PFSK-1 (cell line): ENCODE results near the gene UBE2H.

Experiments
- POLR2AphosphoS5 ChIP-seq: IDR thresholded peaks from 2 replicates; pipeline ENCODE4 v1.6.1; 2012; ENCODE audit warnings: low read depth, mild to moderate bottlenecking, control low read depth, low read length, moderate library complexity
- SIN3A ChIP-seq: IDR thresholded peaks from 2 replicates; pipeline ENCODE4 v1.6.1; 2012; ENCODE audit warnings: mild to moderate bottlenecking, low read length, moderate library complexity, borderline replicate concordance; ENCODE audit not compliant: insufficient read depth
- TAF1 ChIP-seq: IDR thresholded peaks from 2 replicates; pipeline ENCODE4 v1.6.1; 2012; ENCODE audit warnings: low read length, control low read depth, borderline replicate concordance; ENCODE audit not compliant: insufficient read depth
- TF ChIP-seq, protein P1 (sequence below), 2 experiments: IDR thresholded peaks; 2 replicates each; pipeline versions ENCODE4 v1.6.1 to v1.8.0; 2011 to 2012; ENCODE audit warnings: low read depth in 2 of 2, low read length in 2 of 2, control low read depth in 1 of 2, inconsistent platforms in 1 of 2, mild to moderate bottlenecking in 1 of 2, moderate library complexity in 1 of 2; ENCODE audit not compliant: insufficient read depth in 1 of 2

DNA sequence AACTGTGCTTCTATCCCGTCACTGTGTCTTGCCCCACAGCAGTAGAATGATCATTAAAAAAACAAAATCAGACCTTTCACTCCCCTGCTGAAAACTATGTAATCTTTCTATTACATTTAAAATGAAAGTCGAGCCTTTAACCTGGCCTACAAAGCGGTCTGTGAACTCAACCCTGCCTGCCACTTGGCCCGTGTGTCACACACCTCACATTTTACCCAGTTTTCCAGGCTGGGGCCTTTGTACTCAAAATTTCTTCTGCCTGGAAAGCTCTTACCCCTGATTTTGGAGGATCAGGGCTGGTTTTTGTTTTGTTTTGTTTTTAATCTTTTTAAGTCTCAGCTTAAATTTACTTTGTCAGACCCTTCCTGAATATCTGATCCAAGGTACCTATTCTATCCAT is 82.1 kb downstream of the UBE2H start:
- TF ChIP-seq POLR2AphosphoS5 (no peak), TAF1 (no peak), SIN3A (no peak)
- TF ChIP-seq, protein P1, sequence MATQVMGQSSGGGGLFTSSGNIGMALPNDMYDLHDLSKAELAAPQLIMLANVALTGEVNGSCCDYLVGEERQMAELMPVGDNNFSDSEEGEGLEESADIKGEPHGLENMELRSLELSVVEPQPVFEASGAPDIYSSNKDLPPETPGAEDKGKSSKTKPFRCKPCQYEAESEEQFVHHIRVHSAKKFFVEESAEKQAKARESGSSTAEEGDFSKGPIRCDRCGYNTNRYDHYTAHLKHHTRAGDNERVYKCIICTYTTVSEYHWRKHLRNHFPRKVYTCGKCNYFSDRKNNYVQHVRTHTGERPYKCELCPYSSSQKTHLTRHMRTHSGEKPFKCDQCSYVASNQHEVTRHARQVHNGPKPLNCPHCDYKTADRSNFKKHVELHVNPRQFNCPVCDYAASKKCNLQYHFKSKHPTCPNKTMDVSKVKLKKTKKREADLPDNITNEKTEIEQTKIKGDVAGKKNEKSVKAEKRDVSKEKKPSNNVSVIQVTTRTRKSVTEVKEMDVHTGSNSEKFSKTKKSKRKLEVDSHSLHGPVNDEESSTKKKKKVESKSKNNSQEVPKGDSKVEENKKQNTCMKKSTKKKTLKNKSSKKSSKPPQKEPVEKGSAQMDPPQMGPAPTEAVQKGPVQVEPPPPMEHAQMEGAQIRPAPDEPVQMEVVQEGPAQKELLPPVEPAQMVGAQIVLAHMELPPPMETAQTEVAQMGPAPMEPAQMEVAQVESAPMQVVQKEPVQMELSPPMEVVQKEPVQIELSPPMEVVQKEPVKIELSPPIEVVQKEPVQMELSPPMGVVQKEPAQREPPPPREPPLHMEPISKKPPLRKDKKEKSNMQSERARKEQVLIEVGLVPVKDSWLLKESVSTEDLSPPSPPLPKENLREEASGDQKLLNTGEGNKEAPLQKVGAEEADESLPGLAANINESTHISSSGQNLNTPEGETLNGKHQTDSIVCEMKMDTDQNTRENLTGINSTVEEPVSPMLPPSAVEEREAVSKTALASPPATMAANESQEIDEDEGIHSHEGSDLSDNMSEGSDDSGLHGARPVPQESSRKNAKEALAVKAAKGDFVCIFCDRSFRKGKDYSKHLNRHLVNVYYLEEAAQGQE (IDR thresholded peaks at IDR 0.05; ENCODE audit: insufficient read depth in 1 of 2, low read depth in 2 of 2, low read length in 2 of 2), result no peak
